NOMO-1 treated with DMSO at 0.1 percent for 48 hours (cell line): ENCODE results near the gene FAM9C.
"Not testable (repeated sequence)": the region's sequence is repeated elsewhere in the genome, so short reads cannot be mapped to it uniquely, and the experiment has no call there.

ENCODE experiments used
- DNase-seq: peaks from one replicate; lab custom pipeline; 2025; ENCODE audit not compliant: unreplicated experiment; lab: John Stamatoyannopoulos, UW

FAM9C gene

GRCh38 chrX:13076176-13076961 is 31.9 kb upstream of the FAM9C start:
- no peak for DNase-seq

- DNase-seq, result no peak
These were observed 30.2 kb upstream of the FAM9C start for GRCh38 chrX:13074297-13075262.

- no peak for DNase-seq
These were observed 25.5 kb upstream of the FAM9C start for GRCh38 chrX:13069771-13070416.

GRCh38 chrX:13068651-13069050 is 24.2 kb upstream of the FAM9C start:
- no peak for DNase-seq

- no peak for DNase-seq
These were observed 23.4 kb upstream of the FAM9C start for GRCh38 chrX:13067773-13068172.

GRCh38 chrX:13066391-13066790 is 22.0 kb upstream of the FAM9C start:
- no peak for DNase-seq

- no peak for DNase-seq
These were observed 20.3 kb upstream of the FAM9C start for GRCh38 chrX:13064599-13065143.

GRCh38 chrX:13063124-13063523 is 18.7 kb upstream of the FAM9C start:
- not testable (repeated sequence) for DNase-seq

- DNase-seq, result not testable (repeated sequence)
These were observed 17.9 kb upstream of the FAM9C start for GRCh38 chrX:13062331-13062730.

- DNase-seq, result not testable (repeated sequence)
These were observed 16.8 kb upstream of the FAM9C start for GRCh38 chrX:13061215-13061708.

GRCh38 chrX:13059637-13060499 is 15.4 kb upstream of the FAM9C start:
- no peak for DNase-seq

GRCh38 chrX:13055486-13055885 is 11.1 kb upstream of the FAM9C start:
- DNase-seq, result no peak

- no peak for DNase-seq
These were observed 8.8 kb upstream of the FAM9C start for GRCh38 chrX:13053171-13053570.

- peak; percentile 80 for DNase-seq
These were observed 7.2 kb upstream of the FAM9C start for GRCh38 chrX:13051529-13052172.

GRCh38 chrX:13051167-13051528 is 6.7 kb upstream of the FAM9C start:
- no peak for DNase-seq

GRCh38 chrX:13050151-13050550 is 5.7 kb upstream of the FAM9C start:
- DNase-seq, result no peak

GRCh38 chrX:13048280-13048679 is 3.9 kb upstream of the FAM9C start:
- DNase-seq, result no peak

- no peak for DNase-seq
These were observed 3.3 kb upstream of the FAM9C start for GRCh38 chrX:13047759-13048158.

- DNase-seq, result peak; percentile 37
These were observed 1.9 kb upstream of the FAM9C start for GRCh38 chrX:13046141-13046855.
